DND-41 (cell line): ENCODE results near the gene HPGDS.

Experiments
- ATAC-seq: fragments of 200-7000 bp; cut with Tn5 transposase; 3 replicates; pipeline ENCODE4 v1.9.1; 2021; ENCODE audit warnings: low read depth; ENCODE audit not compliant: insufficient read depth
- DNase-seq: peaks from one replicate; pipeline ENCODE4 v3.0.0-alpha.2; 2020
- H2AFZ ChIP-seq: 2 replicates; pipeline ENCODE4 v1.6.0; 2012; ENCODE audit warnings: low read depth, low read length
- H3K27ac ChIP-seq: 2 replicates; pipeline ENCODE4 v1.5.1; 2012; ENCODE audit warnings: low read length, inconsistent platforms
- H3K27me3 ChIP-seq: fragments of 200-600 bp; sonication (generic); 2 replicates; pipeline ENCODE4 v1.6.0; 2012; ENCODE audit warnings: low read length, mild to moderate bottlenecking, inconsistent platforms; ENCODE audit not compliant: insufficient read depth, poor library complexity
- H3K36me3 ChIP-seq: 2 replicates; pipeline ENCODE4 v1.5.1; 2012; ENCODE audit warnings: low read length, inconsistent platforms; ENCODE audit not compliant: insufficient read depth
- H3K4me1 ChIP-seq: 2 replicates; pipeline ENCODE4 v1.5.1; 2012; ENCODE audit warnings: mild to moderate bottlenecking, low read length; ENCODE audit not compliant: insufficient read depth
- H3K4me2 ChIP-seq: 2 replicates; pipeline ENCODE4 v1.6.0; 2012; ENCODE audit warnings: mild to moderate bottlenecking, moderate library complexity, low read length, inconsistent platforms; ENCODE audit not compliant: insufficient read depth
- H3K4me3 ChIP-seq, 2 experiments: fragments of 200-600 bp in 1 of 2; shearing (Covaris generic) in 1 of 2; 2 replicates each; pipeline ENCODE4 v1.5.1; 2012 to 2016; ENCODE audit warnings: inconsistent platforms in 2 of 2, low read length in 2 of 2, mild to moderate bottlenecking in 2 of 2, low read depth in 1 of 2, moderate library complexity in 1 of 2
- H3K79me2 ChIP-seq: 2 replicates; pipeline ENCODE4 v1.6.0; 2012; ENCODE audit warnings: low read length, inconsistent platforms; ENCODE audit not compliant: insufficient read depth
- H3K9ac ChIP-seq: 2 replicates; pipeline ENCODE4 v1.6.0; 2012; ENCODE audit warnings: low read depth, mild to moderate bottlenecking, inconsistent platforms, low read length, moderate library complexity
- H3K9me3 ChIP-seq: 2 replicates; pipeline ENCODE4 v1.5.1; 2012; ENCODE audit warnings: low read length, moderate library complexity, mild to moderate bottlenecking, inconsistent platforms; ENCODE audit not compliant: insufficient read depth, severe bottlenecking
- H4K20me1 ChIP-seq: 2 replicates; pipeline ENCODE4 v1.6.0; 2012; ENCODE audit warnings: low read length; ENCODE audit not compliant: insufficient read depth
- EZH2 ChIP-seq: IDR thresholded peaks from 3 replicates; pipeline ENCODE4 v1.6.1; 2012; ENCODE audit warnings: borderline replicate concordance, low read depth, mild to moderate bottlenecking, moderate library complexity, low read length, inconsistent platforms; ENCODE audit not compliant: severe bottlenecking
- TF ChIP-seq, protein P1 (sequence below): IDR thresholded peaks from 2 replicates; pipeline ENCODE4 v1.5.1; 2012; ENCODE audit warnings: borderline replicate concordance, low read length, moderate library complexity, mild to moderate bottlenecking; ENCODE audit not compliant: poor library complexity, severe bottlenecking; ENCODE audit errors: extremely low read depth

The HPGDS gene

DNA sequence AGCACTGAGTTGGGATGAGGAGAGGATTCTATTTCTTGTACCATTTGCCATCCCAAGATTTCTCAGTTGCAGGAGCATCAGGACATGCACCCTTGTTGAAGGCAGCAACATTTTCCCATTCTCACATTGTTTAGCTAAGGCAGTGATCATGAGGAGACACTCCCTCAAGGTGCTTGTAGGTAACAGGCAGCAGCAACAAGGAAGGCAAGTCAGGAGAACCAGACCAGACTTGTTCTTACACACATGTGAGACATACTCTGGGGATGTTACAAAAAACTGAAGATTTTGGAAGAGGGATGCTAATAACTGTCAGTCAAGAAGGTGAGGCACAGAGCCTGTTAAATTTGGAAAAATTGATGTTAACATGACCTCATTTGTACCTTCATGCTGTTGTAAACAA lies 15.5 kb upstream of the HPGDS start:
- Histone ChIP-seq H4K20me1 (no peaks in the 10 kb centered on the region), H3K27ac (no peak overlapping the region), H2AFZ (no peak overlapping the region)

DNA sequence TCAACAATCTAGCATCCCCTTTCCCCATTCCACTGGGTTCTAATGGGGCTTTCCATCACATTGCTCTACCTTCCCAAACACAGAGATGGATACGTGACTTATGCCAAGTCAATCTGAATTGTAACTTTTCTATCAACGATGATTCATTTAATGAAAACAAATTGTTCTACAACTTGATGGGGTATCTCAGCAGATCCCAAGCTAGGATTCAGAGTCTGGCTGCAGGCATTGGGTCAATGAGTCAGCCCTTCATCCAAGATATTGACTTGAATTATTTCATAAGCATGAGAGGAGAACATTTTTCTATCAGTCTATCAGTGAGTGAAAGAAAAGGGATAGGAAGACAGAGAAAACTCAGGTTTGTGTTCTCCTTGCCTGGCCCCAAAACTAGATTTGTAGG lies 15.0 kb upstream of the HPGDS start:
- Histone ChIP-seq H2AFZ (no peak overlapping the region), H3K9ac (no peak overlapping the region), H3K4me2 (no peak overlapping the region), H3K27me3 (no peaks in the 10 kb centered on the region), H3K9me3 (no peaks in the 10 kb centered on the region), H3K79me2 (no peaks in the 10 kb centered on the region), H3K4me1 (peaks cover 11% of the 10 kb centered on the region), H3K4me3 (no peak overlapping the region), H3K27ac (no peak overlapping the region), H3K36me3 (no peaks in the 10 kb centered on the region), H4K20me1 (no peaks in the 10 kb centered on the region)
- TF ChIP-seq, protein P1, sequence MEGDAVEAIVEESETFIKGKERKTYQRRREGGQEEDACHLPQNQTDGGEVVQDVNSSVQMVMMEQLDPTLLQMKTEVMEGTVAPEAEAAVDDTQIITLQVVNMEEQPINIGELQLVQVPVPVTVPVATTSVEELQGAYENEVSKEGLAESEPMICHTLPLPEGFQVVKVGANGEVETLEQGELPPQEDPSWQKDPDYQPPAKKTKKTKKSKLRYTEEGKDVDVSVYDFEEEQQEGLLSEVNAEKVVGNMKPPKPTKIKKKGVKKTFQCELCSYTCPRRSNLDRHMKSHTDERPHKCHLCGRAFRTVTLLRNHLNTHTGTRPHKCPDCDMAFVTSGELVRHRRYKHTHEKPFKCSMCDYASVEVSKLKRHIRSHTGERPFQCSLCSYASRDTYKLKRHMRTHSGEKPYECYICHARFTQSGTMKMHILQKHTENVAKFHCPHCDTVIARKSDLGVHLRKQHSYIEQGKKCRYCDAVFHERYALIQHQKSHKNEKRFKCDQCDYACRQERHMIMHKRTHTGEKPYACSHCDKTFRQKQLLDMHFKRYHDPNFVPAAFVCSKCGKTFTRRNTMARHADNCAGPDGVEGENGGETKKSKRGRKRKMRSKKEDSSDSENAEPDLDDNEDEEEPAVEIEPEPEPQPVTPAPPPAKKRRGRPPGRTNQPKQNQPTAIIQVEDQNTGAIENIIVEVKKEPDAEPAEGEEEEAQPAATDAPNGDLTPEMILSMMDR, result no peak
- TF ChIP-seq EZH2, result no peak
- DNase-seq (no peak), ATAC-seq (no peak)

More for the DNA sequence above, 15.5 kb upstream of the HPGDS start:
- Histone ChIP-seq H3K4me2 (no peak overlapping the region), H3K36me3 (no peaks in the 10 kb centered on the region), H3K4me1 (peaks cover 6% of the 10 kb centered on the region), H3K9ac (no peak overlapping the region), H3K79me2 (no peaks in the 10 kb centered on the region), H3K27me3 (no peaks in the 10 kb centered on the region), H3K4me3 (no peak overlapping the region), H3K9me3 (no peaks in the 10 kb centered on the region)
- ATAC-seq (no peak), DNase-seq (no peak)
- TF ChIP-seq, protein P1, result no peak
- TF ChIP-seq EZH2, result no peak

DNA sequence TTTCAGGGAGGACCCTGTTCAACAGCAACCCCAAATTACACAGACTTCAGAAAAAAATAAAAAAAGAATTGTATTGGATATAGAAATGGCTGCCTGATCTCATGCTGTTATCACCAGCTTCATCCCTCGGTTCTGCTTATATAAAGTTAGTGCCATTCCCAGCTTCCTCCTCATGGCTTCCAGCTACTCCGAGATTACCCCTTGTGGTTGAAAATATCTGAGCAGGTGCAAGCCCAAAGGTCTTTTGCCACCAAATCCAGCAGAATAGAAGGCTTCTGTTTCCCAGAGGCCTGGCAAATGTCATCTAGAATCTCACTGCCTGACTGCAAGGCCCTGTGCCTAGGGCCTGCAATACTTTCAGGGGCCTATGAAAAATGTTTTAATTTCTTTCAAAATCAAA lies 13.8 kb upstream of the HPGDS start:
- DNase-seq, result no peak
- H4K20me1 ChIP-seq, result no peaks in the 10 kb centered on the region
- TF ChIP-seq, protein P1, result no peak
- no peak for TF ChIP-seq EZH2

DNA sequence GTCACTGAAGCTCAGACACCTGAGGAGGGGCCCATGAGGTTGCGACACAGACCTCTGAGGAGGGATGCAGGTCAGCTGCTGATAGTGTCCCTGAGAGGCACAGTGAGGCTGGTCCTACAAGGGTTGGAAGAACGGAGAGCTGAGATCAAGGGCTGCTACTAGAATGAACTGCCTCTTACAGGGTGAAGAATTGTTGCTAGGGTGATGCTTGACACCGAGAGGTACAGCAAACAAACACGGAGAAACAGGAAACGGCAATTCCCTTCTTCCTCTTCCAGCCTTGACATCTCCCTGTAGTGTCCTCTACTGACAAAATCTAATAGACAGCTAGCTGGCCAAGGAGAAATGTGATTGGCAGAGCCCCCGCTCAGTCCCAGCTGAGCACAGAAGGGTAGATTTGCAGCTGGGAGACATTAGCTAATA lies 11.8 kb upstream of the HPGDS start:
- peaks cover 38% of the 10 kb centered on the region for H3K4me1 ChIP-seq
- no peak overlapping the region for H3K9ac ChIP-seq
- no peaks in the 10 kb centered on the region for H4K20me1 ChIP-seq
- H3K27me3 ChIP-seq, result no peaks in the 10 kb centered on the region
- no peaks in the 10 kb centered on the region for H3K36me3 ChIP-seq
- peak overlapping the region; percentile 15; the same call in 1 of the 2 replicates for H2AFZ ChIP-seq
- H3K9me3 ChIP-seq, result no peaks in the 10 kb centered on the region
- ATAC-seq (no peak), DNase-seq (no peak)
- H3K27ac ChIP-seq, result no peak overlapping the region
- no peaks in the 10 kb centered on the region for H3K79me2 ChIP-seq
- TF ChIP-seq EZH2, result no peak
- TF ChIP-seq, protein P1, result no peak
- no peak overlapping the region for H3K4me2 ChIP-seq
- no peak overlapping the region for H3K4me3 ChIP-seq

More for the DNA sequence above, 13.8 kb upstream of the HPGDS start:
- Histone ChIP-seq H3K4me1 (peaks cover 23% of the 10 kb centered on the region), H3K27me3 (no peaks in the 10 kb centered on the region), H3K27ac (no peak overlapping the region), H3K4me3 (no peak overlapping the region), H3K79me2 (no peaks in the 10 kb centered on the region), H3K9ac (no peak overlapping the region), H3K4me2 (no peak overlapping the region), H2AFZ (no peak overlapping the region), H3K9me3 (no peaks in the 10 kb centered on the region), H3K36me3 (no peaks in the 10 kb centered on the region)
- no peak for ATAC-seq
